MM.1S (cell line): ENCODE data around the gene PEAK1.

ENCODE experiments used
- DNase-seq: peaks from one replicate; pipeline ENCODE4 v3.0.0-alpha.2; 2015
- H2AFZ ChIP-seq: fragments of 300-600 bp; sonication (generic); 2 replicates; pipeline ENCODE4 v1.6.0; 2016; ENCODE audit warnings: antibody characterized with exemption, low read length
- H3F3A ChIP-seq: fragments of 300-600 bp; sonication (generic); 2 replicates; pipeline ENCODE4 v1.6.1; 2016; ENCODE audit warnings: mild to moderate bottlenecking, antibody characterized with exemption, low read length, moderate library complexity, mixed read lengths; ENCODE audit not compliant: insufficient read depth
- H3K27ac ChIP-seq: fragments of 300-600 bp; sonication (generic); 2 replicates; pipeline ENCODE4 v1.5.1; 2016; ENCODE audit warnings: mild to moderate bottlenecking, low read length
- H3K27me3 ChIP-seq: fragments of 300-600 bp; sonication (generic); replicated peaks from 2 replicates; pipeline ENCODE4 v1.6.0; 2016; ENCODE audit warnings: low read length; ENCODE audit not compliant: insufficient read depth
- H3K36me3 ChIP-seq: fragments of 300-600 bp; sonication (generic); replicated peaks from 2 replicates; pipeline ENCODE4 v1.6.1; 2016; ENCODE audit warnings: mild to moderate bottlenecking, low read length, mixed read lengths; ENCODE audit not compliant: insufficient read depth
- H3K4me1 ChIP-seq: fragments of 300-600 bp; sonication (generic); 2 replicates; pipeline ENCODE4 v1.6.1; 2016; ENCODE audit warnings: low read length, mixed read lengths
- H3K4me2 ChIP-seq: fragments of 300-600 bp; sonication (generic); 2 replicates; pipeline ENCODE4 v1.6.0; 2016; ENCODE audit warnings: low read depth, low read length
- H3K4me3 ChIP-seq: fragments of 300-600 bp; sonication (generic); 2 replicates; pipeline ENCODE4 v1.5.1; 2016; ENCODE audit warnings: low read length, mixed read lengths
- H3K79me2 ChIP-seq: fragments of 300-600 bp; sonication (generic); 2 replicates; pipeline ENCODE4 v1.6.1; 2016; ENCODE audit warnings: mixed run types, low read length, mixed read lengths
- H3K9ac ChIP-seq: fragments of 300-600 bp; sonication (generic); 2 replicates; pipeline ENCODE4 v1.6.1; 2016; ENCODE audit warnings: low read length, mixed read lengths
- H3K9me2 ChIP-seq: fragments of 300-600 bp; sonication (generic); replicated peaks from 2 replicates; pipeline ENCODE4 v1.6.1; 2016; ENCODE audit warnings: mild to moderate bottlenecking, low read length, mixed read lengths; ENCODE audit not compliant: insufficient read depth
- H3K9me3 ChIP-seq: fragments of 300-600 bp; sonication (generic); replicated peaks from 2 replicates; pipeline ENCODE4 v1.6.1; 2016; ENCODE audit warnings: mild to moderate bottlenecking, low read length, mixed read lengths; ENCODE audit not compliant: insufficient read depth
- H4K20me1 ChIP-seq: fragments of 300-600 bp; sonication (generic); 2 replicates; pipeline ENCODE4 v1.6.1; 2016; ENCODE audit warnings: mild to moderate bottlenecking, low read length, moderate library complexity, mixed read lengths; ENCODE audit not compliant: insufficient read depth
- CTCF ChIP-seq: fragments of 300-600 bp; sonication (generic); IDR thresholded peaks from 2 replicates; pipeline ENCODE4 v1.5.1; 2016; ENCODE audit warnings: antibody characterized with exemption, low read length, mixed read lengths
- EZH2 ChIP-seq: fragments of 300-600 bp; sonication (generic); optimal IDR thresholded peaks from 2 replicates; pipeline ENCODE3; 2017; ENCODE audit warnings: low read depth, mild to moderate bottlenecking, antibody characterized with exemption, low read length, mixed read lengths
- EZH2phosphoT487 ChIP-seq: fragments of 300-600 bp; sonication (generic); IDR thresholded peaks from 2 replicates; pipeline ENCODE4 v1.6.1; 2018; ENCODE audit warnings: antibody characterized with exemption, low read length

The PEAK1 gene

GRCh38 chr15:77057685-77058084 is 362.2 kb downstream of the PEAK1 start:
- peaks cover 20% of the 10 kb centered on the region for H3K4me1 ChIP-seq
- no peak overlapping the region for H3K4me3 ChIP-seq
- H2AFZ ChIP-seq: no peak overlapping the region
- H3K9me3 ChIP-seq: no peaks in the 10 kb centered on the region
- no peaks in the 10 kb centered on the region for H3K36me3 ChIP-seq
- TF ChIP-seq EZH2 (no peak), EZH2phosphoT487 (no peak), CTCF (no peak)
- DNase-seq: no peak
- H3K4me2 ChIP-seq: no peak overlapping the region
- peaks cover 47% of the 10 kb centered on the region for H3K79me2 ChIP-seq
- H4K20me1 ChIP-seq: no peaks in the 10 kb centered on the region
- H3F3A ChIP-seq: peaks cover 22% of the 10 kb centered on the region
- no peak overlapping the region for H3K27ac ChIP-seq
- no peak overlapping the region for H3K9ac ChIP-seq
- no peaks in the 10 kb centered on the region for H3K9me2 ChIP-seq
- no peaks in the 10 kb centered on the region for H3K27me3 ChIP-seq

- no peak overlapping the region for H3K4me3 ChIP-seq
- H3K9me3 ChIP-seq: no peaks in the 10 kb centered on the region
- H3K27me3 ChIP-seq: no peaks in the 10 kb centered on the region
- H3K4me2 ChIP-seq: no peak overlapping the region
- H2AFZ ChIP-seq: no peak overlapping the region
- TF ChIP-seq EZH2: no peak
- no peak for TF ChIP-seq CTCF
- TF ChIP-seq EZH2phosphoT487: no peak
- H3K9ac ChIP-seq: no peak overlapping the region
- no peak overlapping the region for H3K27ac ChIP-seq
- peaks cover 18% of the 10 kb centered on the region for H3F3A ChIP-seq
- H3K9me2 ChIP-seq: no peaks in the 10 kb centered on the region
- DNase-seq: no peak
- no peaks in the 10 kb centered on the region for H3K36me3 ChIP-seq
- H3K79me2 ChIP-seq: peaks cover 41% of the 10 kb centered on the region
- H3K4me1 ChIP-seq: peaks cover 14% of the 10 kb centered on the region
- H4K20me1 ChIP-seq: no peaks in the 10 kb centered on the region
Measured at GRCh38 chr15:77057072-77057471, 362.8 kb downstream of the PEAK1 start.

- H3K9me2 ChIP-seq: no peaks in the 10 kb centered on the region
- H3F3A ChIP-seq: no peaks in the 10 kb centered on the region; the same call in 1 of the 2 replicates
- H3K4me1 ChIP-seq: no peaks in the 10 kb centered on the region
- no peaks in the 10 kb centered on the region for H4K20me1 ChIP-seq
- no peak for DNase-seq
- no peak overlapping the region for H3K9ac ChIP-seq
- no peak overlapping the region for H3K4me3 ChIP-seq
- TF ChIP-seq CTCF (no peak), EZH2 (no peak), EZH2phosphoT487 (no peak)
- H3K36me3 ChIP-seq: no peaks in the 10 kb centered on the region
- no peak overlapping the region for H2AFZ ChIP-seq
- H3K27me3 ChIP-seq: no peaks in the 10 kb centered on the region
- H3K79me2 ChIP-seq: peaks cover 27% of the 10 kb centered on the region
- H3K27ac ChIP-seq: no peak overlapping the region
- H3K9me3 ChIP-seq: no peaks in the 10 kb centered on the region
- no peak overlapping the region for H3K4me2 ChIP-seq
Measured at GRCh38 chr15:77053709-77054108, 366.2 kb downstream of the PEAK1 start.
